ENCODE measurements around the gene BPIFA1.
A peak's percentile ranks its signal among the peaks of the same experiment; 100 is the strongest.

Gene BPIFA1

GRCh38 chr20:33277471-33278441 is 42.0 kb downstream of the BPIFA1 start:
- Histone ChIP-seq H3K36me3 (ENCODE audit: control insufficient read depth, insufficient read depth, low read length) (no peaks in the 10 kb centered on the region), H3K9ac (no peak overlapping the region), H3K27me3 (ENCODE audit: control insufficient read depth, insufficient read depth, low read length) (no peaks in the 10 kb centered on the region), H2AFZ (peak overlapping the region; percentile 87), H3K4me1 (peaks cover 51% of the 10 kb centered on the region), H3K4me3 (ENCODE audit: low read depth, low read length) (no peak overlapping the region), H3K9me3 (ENCODE audit: control insufficient read depth, low read length) (no peaks in the 10 kb centered on the region), H3K4me2 (ENCODE audit: low read length) (peak overlapping the region; percentile 10), H3K79me2 (no peaks in the 10 kb centered on the region), H3K27ac (peak overlapping the region; percentile 96)
- no peak for TF ChIP-seq CTCF (IDR thresholded peaks at IDR 0.05)

- Histone ChIP-seq H3K9me3 (ENCODE audit: control insufficient read depth, low read length) (no peaks in the 10 kb centered on the region), H3K27ac (peak overlapping the region; percentile 96), H2AFZ (no peak overlapping the region), H3K27me3 (ENCODE audit: control insufficient read depth, insufficient read depth, low read length) (no peaks in the 10 kb centered on the region), H3K9ac (no peak overlapping the region), H3K4me1 (peaks cover 47% of the 10 kb centered on the region), H3K79me2 (no peaks in the 10 kb centered on the region), H3K4me2 (ENCODE audit: low read length) (no peak overlapping the region), H3K36me3 (ENCODE audit: control insufficient read depth, insufficient read depth, low read length) (no peaks in the 10 kb centered on the region), H3K4me3 (ENCODE audit: low read depth, low read length) (no peak overlapping the region)
- no peak for TF ChIP-seq CTCF (IDR thresholded peaks at IDR 0.05)
These were observed 42.9 kb downstream of the BPIFA1 start for GRCh38 chr20:33278700-33279099.

GRCh38 chr20:33279261-33279910 is 43.6 kb downstream of the BPIFA1 start:
- Histone ChIP-seq H3K79me2 (no peaks in the 10 kb centered on the region), H3K4me1 (peaks cover 45% of the 10 kb centered on the region), H3K27ac (peak overlapping the region; percentile 96), H3K9ac (no peak overlapping the region), H3K27me3 (ENCODE audit: control insufficient read depth, insufficient read depth, low read length) (no peaks in the 10 kb centered on the region), H2AFZ (peak overlapping the region; percentile 45), H3K4me2 (ENCODE audit: low read length) (peak overlapping the region; percentile 18), H3K4me3 (ENCODE audit: low read depth, low read length) (no peak overlapping the region), H3K9me3 (ENCODE audit: control insufficient read depth, low read length) (no peaks in the 10 kb centered on the region), H3K36me3 (ENCODE audit: control insufficient read depth, insufficient read depth, low read length) (no peaks in the 10 kb centered on the region)
- no peak for TF ChIP-seq CTCF (IDR thresholded peaks at IDR 0.05)

GRCh38 chr20:33280000-33280680 is 44.3 kb downstream of the BPIFA1 start:
- no peaks in the 10 kb centered on the region for H3K9me3 ChIP-seq (ENCODE audit: control insufficient read depth, low read length)
- H3K4me2 ChIP-seq (ENCODE audit: low read length) = no peak overlapping the region
- no peaks in the 10 kb centered on the region for H3K79me2 ChIP-seq
- H2AFZ ChIP-seq = peak overlapping the region; percentile 64
- no peak for TF ChIP-seq CTCF (IDR thresholded peaks at IDR 0.05)
- H3K9ac ChIP-seq = no peak overlapping the region
- H3K4me3 ChIP-seq (ENCODE audit: low read depth, low read length) = no peak overlapping the region
- no peaks in the 10 kb centered on the region for H3K36me3 ChIP-seq (ENCODE audit: control insufficient read depth, insufficient read depth, low read length)
- no peaks in the 10 kb centered on the region for H3K27me3 ChIP-seq (ENCODE audit: control insufficient read depth, insufficient read depth, low read length)
- peak overlapping the region; percentile 96 for H3K27ac ChIP-seq
- H3K4me1 ChIP-seq = peaks cover 45% of the 10 kb centered on the region
